Panc1 (cell line): ENCODE measurements around the gene LY9.

Experiments
- POLR2AphosphoS5 ChIP-seq: IDR thresholded peaks from 2 replicates; pipeline ENCODE4 v1.6.1; 2012; ENCODE audit warnings: mild to moderate bottlenecking, low read depth, low read length, moderate library complexity
- REST ChIP-seq, 2 experiments: IDR thresholded peaks; 2 replicates each; pipeline ENCODE4 v1.6.1; 2011 to 2012; ENCODE audit warnings: low read depth in 2 of 2, control low read depth in 1 of 2, low read length in 1 of 2, mild to moderate bottlenecking in 1 of 2, moderate library complexity in 1 of 2; ENCODE audit not compliant: insufficient read depth in 1 of 2
- SIN3A ChIP-seq: IDR thresholded peaks from 2 replicates; pipeline ENCODE4 v1.6.1; 2012; ENCODE audit warnings: low read depth, mild to moderate bottlenecking, low read length, moderate library complexity, borderline replicate concordance; ENCODE audit not compliant: insufficient read depth
- TF ChIP-seq, protein P1 (sequence below): fragments of 450-650 bp; IDR thresholded peaks from 2 replicates; pipeline ENCODE4 v1.5.1; 2017; ENCODE audit warnings: mild to moderate bottlenecking

DNA sequence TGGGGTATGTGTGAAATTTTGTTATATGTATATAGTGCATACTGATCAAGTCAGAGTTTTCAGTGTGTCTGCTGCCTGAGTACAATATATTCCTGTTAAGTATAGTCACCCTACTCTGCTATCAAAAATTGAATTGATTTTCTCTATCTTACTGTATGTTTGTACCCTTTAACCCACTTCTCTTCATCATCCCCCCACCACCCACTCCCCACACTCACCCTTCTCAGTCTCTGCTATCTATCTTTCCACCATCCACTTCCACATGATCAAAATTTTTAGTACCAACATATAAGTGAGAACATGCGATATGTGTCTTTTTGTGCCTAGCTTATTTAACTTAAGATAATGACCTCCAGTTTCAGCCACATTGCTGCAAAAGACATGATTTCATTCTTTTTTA, 4.2 kb downstream of the LY9 start:
- TF ChIP-seq, protein P1, sequence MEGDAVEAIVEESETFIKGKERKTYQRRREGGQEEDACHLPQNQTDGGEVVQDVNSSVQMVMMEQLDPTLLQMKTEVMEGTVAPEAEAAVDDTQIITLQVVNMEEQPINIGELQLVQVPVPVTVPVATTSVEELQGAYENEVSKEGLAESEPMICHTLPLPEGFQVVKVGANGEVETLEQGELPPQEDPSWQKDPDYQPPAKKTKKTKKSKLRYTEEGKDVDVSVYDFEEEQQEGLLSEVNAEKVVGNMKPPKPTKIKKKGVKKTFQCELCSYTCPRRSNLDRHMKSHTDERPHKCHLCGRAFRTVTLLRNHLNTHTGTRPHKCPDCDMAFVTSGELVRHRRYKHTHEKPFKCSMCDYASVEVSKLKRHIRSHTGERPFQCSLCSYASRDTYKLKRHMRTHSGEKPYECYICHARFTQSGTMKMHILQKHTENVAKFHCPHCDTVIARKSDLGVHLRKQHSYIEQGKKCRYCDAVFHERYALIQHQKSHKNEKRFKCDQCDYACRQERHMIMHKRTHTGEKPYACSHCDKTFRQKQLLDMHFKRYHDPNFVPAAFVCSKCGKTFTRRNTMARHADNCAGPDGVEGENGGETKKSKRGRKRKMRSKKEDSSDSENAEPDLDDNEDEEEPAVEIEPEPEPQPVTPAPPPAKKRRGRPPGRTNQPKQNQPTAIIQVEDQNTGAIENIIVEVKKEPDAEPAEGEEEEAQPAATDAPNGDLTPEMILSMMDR, result no peak
- TF ChIP-seq REST (IDR thresholded peaks at IDR 0.05; ENCODE audit: insufficient read depth in 1 of 2, low read depth in 2 of 2, low read length in 1 of 2) (no peak), SIN3A (no peak), POLR2AphosphoS5 (no peak)
